Cerebellar cortex (tissue), 1 donor: ENCODE measurements around the gene EVI5L.
A peak's percentile ranks its signal among the peaks of the same experiment; 100 is the strongest.

Experiments used
- DNase-seq: peaks from one replicate; pipeline ENCODE4 v3.0.0-alpha.2; 2015; ENCODE audit warnings: low spot score

EVI5L gene

GRCh38 chr19:7860714-7861618 is 30.9 kb downstream of the EVI5L start:
- peak; percentile 94 for DNase-seq

DNA sequence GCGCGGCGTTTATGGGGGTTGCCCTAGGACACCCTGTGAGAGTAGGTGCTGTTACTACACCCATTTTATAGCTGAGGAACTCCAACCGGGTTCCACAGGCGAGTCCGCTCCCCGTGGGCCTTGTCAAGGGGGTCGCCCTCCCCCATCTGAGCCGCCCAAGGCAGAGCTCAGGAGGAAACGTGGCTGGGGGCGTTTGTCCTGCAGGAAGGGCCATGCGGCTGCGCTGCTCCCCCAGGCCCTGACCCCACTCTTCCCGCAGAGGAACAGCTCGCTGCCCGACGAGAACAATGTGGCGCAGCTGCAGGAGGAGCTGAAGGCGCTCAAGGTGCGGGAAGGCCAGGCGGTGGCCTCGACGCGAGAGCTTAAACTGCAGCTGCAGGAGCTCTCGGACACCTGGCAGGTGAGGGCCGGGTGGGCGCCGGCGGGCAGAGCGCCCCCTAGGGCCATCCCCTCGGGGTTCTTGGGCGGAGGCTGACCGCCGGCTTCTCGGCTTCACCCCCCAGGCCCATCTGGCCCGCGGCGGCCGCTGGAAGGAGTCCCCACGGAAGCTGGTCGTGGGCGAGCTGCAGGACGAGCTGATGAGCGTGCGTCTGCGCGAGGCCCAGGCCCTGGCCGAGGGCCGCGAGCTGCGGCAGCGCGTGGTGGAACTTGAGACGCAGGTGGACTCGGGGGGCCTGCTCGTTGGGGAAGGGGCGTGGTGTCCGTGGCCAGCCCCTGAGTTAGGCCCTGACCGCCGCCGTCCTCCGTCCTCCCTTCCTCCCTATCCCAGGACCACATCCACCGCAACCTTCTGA is 31.8 kb downstream of the EVI5L start:
- no peak for DNase-seq

DNA sequence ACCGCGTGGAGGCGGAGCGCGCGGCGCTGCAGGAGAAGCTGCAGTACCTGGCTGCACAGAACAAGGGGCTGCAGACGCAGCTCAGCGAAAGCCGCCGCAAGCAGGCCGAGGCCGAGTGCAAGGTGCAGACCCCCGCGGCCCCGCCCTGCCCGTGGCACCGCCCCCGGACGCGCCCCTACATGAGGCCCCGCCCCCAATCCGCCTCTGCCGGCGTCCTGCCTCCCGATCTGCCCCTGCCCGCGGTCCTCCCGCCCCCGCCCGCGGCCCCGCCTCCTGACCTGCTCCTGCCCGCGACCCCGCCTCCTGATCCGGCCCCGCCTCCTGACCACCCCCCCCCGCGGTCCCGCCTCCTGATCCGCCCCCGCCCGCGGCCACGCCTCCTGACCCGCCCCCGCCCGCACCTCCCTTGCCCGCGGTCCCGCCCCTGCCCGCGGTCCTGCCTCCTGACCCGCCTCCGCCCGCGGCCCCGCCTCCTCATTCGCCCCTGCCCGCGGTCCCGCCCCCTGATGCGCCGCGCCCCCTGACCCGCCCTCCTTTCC is 32.5 kb downstream of the EVI5L start:
- peak; percentile 85 for DNase-seq

DNA sequence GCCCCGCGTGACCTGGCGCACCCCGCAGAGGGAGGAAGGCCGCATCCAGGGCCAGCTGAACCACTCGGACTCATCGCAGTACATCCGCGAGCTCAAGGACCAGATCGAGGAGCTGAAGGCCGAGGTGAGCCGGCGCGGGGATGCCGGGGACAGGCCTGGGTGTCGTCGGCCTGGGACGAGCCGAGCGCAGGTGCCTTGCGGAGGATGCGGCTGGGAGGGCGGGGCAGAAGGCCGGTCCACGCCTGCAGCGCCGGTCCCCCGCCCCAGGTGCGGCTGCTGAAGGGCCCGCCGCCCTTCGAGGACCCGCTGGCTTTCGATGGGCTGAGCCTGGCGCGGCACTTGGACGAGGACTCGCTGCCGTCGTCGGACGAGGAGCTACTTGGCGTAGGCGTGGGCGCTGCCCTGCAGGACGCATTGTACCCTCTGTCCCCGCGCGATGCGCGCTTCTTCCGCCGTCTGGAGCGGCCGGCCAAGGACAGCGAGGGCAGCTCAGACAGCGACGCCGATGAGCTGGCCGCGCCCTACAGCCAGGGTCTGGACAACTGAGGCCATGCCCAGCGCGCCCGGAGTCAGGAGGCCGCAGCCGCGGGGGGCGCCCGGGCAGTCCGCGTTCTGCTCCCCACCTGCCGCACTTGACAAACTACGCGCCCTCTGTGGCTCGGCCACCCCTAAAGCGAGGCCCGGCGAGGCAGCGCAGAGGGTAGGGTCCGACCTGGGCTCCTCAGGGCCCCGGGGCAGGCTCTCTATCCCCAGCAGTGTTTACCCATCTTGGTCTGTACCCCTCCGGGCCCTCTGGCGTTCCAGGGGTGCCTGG is 33.3 kb downstream of the EVI5L start:
- DNase-seq, result no peak

- DNase-seq, result no peak
Observed at GRCh38 chr19:7863971-7864689, 34.1 kb downstream of the EVI5L start.

DNA sequence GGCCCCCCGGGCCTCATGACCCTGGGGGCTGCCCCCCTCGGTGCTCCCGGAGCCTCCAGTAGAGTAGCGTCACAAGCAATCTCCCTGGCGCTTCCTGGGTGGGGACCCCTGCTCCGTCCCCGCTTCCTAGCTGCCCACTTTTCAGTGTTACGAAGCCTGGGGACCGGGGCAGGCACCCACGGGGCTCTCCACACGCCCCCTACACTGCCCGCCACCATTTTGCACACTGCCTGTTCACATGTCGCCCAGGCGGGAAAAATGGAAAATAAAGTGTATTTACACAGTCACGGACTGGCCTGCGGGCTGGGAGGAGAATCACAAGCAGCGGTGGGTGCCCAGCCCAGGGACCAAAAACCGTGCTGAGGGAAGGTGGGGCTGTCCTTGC is 34.7 kb downstream of the EVI5L start:
- no peak for DNase-seq

- DNase-seq, result no peak
Observed at GRCh38 chr19:7865262-7865911, 35.4 kb downstream of the EVI5L start.

GRCh38 chr19:7866399-7867091 is 36.5 kb downstream of the EVI5L start:
- no peak for DNase-seq

DNA sequence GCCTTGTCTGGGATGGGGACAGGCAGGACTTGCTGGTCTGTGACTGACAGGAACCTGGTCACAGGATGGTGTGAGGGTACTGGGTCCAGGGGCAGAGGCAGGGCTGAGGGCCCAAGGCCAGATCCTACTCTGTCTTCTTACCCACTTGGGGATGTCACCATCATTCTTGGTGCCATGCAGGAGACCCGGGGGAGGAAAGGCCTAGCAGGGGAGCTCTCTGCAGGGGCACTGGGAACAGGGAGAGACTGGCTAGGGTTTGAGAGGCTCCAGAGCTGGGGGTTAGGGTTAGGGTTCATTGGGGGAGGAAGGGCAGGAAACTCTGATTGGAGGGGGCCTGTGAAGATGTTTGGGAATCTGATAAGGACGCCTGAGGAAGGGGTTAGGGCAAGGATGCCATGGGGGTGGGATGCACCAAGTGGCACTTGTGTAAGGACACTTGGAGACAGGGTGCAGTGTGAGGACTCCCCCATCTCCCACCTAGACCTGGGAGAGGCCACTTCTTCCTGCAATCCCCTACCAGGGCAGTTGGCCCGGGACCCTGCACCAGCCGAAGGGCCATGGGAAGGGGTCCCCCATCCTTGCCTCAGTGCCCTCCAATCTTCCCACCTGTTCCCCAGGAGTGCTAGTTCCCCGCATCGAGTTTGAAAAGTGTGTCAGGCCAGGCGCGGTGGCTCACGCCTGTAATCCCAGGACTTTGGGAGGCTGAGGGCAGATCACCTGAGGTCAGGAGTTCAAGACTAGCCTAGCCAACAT is 37.2 kb downstream of the EVI5L start:
- DNase-seq, result no peak

DNA sequence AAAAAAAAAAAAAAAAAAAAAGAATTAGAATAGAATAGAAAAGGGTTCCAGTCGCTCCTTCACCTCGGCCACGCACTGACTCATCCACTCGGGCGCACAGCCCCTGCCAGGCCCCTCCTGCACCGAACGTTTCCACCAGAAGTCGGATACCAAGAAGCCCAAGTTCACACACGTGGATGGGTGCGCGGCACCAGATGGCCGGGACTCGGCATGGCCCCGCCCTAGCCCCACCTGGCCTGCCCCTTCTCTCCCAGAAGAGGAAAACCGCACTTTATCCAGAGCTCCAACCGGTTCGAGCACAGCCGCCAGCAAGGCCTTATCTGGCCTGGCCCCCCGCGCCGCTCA is 38.3 kb downstream of the EVI5L start:
- DNase-seq, result no peak

- peak; percentile 82 for DNase-seq
Observed at GRCh38 chr19:7868671-7869452, 38.8 kb downstream of the EVI5L start.

DNA sequence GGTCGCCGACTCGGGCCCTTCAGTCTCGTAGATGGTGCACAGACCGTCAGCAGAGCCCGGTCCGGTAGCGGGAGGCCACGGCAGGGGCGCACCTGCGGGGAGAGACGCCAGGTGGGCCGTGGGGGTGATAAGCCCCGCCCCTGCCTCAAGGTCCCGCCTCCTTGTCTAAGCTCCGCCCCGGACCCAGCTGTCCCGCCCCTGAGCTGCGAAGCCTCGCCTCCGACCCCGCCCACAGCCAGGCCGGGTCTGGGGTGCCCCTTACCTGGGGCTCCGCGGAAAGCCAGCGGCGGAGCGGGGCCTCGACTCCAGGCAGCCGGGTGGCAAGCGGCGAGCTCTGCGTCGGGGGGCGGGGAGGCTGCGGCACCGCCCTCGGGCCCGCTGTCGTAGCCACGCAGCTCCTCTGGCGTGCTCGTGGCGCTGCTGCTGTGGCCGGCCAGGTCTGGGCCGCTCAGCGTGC is 39.5 kb downstream of the EVI5L start:
- DNase-seq, result no peak

DNA sequence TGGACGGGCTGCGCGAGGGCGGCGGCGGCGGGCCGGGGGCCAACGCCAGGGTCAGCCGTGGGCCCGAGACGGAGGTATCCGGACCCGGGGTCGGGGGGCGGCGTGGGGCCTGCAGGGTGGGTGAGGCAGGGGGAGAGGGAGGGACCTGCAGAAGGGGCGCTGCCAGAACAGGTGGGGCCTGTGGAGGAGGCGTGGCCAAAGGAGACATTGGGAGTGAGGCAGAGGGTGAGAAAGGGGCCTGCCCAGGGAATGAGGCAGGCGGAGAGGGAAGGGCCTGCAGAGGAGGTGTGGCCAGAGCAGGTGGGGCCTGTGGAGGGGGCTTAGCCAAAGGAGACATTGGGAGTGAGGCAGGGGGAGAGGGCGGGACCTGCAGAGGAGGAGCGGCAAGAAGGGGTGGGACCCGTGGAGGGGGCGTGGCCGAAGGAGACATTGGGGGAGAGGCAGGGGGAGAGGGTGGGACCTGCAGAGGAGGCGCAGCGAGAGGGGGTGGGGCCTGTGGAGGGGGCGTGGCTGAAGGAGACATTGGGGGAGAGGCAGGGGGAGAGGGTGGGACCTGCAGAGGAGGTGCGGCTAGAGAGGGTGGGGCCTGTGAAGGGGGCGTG is 40.0 kb downstream of the EVI5L start:
- peak; percentile 89 for DNase-seq

GRCh38 chr19:7870571-7871436 is 40.8 kb downstream of the EVI5L start:
- peak; percentile 91 for DNase-seq

DNA sequence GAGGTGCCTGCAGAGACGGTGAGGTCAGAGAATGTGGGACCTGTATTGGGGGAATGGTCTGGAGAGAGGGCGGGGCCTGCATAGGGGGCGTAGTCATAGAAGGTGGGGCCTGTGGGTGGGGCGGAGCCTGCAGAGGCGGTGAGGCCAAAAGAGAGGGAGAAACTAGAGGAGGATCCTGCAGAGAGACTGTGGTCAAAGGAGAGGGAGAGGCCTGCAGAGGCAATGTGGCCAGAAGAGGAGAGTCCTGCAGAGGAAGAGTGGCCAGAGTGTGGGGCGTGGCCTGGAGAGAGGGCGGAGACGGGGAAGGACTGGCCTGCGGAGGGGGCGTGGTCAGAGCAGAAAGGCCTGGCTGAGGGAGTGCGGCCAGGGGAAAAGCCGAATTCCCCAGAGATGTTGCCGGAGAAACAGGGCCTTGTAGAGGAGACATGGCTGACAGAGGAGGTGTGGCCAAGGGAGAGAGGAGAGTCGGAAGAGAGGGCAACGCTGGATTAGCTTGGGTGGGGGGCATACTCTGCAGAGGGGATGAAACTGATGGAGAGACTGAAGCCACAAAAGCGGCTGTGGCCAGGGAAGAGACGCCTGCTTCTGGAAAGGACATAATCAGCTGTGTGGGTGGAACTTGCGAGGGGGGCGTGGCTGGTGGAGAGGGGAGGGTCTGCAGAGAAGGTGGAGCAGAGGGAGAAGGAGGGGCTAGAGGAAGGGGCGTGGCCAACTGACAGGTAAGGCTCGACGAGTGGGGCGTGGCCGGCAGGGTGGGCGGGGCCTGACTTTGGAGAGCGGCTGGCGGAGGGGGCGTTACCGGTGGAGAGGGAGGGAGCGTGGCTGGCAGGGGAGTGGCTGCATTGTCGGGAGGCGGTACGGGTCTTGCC is 41.7 kb downstream of the EVI5L start:
- peak; percentile 87 for DNase-seq
